ENCODE measurements around the gene PLCXD1. TPM values are rescaled to one million over a fixed set of nuclear protein-coding genes. Genes with fewer than 3 reads are reported as not detected.

Gene PLCXD1
- polyA plus RNA-seq, 3 donors from 2014 or later = 1.2 to 7.5 (median 2.8) TPM

Other genes starting within 250 kb of the PLCXD1 start
- 10 to 100 TPM; 37.2 to 44.1 (median 41.4) TPM for gene GTPBP6, start 37.4 kb downstream of the PLCXD1 start, polyA plus RNA-seq
- 1 to 10 TPM; 2.8 to 5.1 (median 4.2) TPM for gene PPP2R3B, start 105.5 kb downstream of the PLCXD1 start, polyA plus RNA-seq

Measured in immature natural killer cell (primary cell).